Measurements from ENCODE around the gene CCDC88C.
"Not testable (repeated sequence)": the region's sequence is repeated elsewhere in the genome, so short reads cannot be mapped to it uniquely, and the experiment has no call there.

The CCDC88C gene

DNA sequence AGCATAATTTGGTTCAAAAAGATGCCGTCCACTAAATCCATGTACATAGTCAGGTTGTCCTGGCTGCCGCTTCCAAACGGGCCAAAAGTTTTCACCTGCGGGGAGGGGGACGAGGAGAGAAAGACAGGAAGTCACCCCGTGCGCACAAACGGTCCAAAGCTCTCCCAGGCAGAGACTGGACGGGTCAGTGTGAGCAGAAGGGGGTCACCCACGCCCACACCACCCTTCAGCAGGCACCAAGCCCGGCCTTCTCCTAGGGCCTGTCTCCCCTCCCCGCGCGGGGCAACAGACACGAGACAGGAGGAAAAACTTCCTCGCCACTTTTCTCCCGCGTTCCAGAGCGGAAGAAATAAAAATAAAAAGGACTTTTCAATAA lies 888 bp downstream of the CCDC88C start:
- no peak for DNase-seq (ENCODE audit: low read depth in 1 of 2, low spot score in 1 of 2)

- peak in 1 of 2 donors; percentile 48 for DNase-seq (ENCODE audit: low read depth in 1 of 2, low spot score in 1 of 2)
Measured at GRCh38 chr14:91415794-91416743, 1.6 kb downstream of the CCDC88C start.

- DNase-seq (ENCODE audit: low read depth in 1 of 2, low spot score in 1 of 2) = no peak
Measured at GRCh38 chr14:91414475-91414833, 3.2 kb downstream of the CCDC88C start.

GRCh38 chr14:91413547-91414474 lies 3.8 kb downstream of the CCDC88C start:
- DNase-seq (ENCODE audit: low read depth in 1 of 2, low spot score in 1 of 2) = no peak

- no peak for DNase-seq (ENCODE audit: low read depth in 1 of 2, low spot score in 1 of 2)
Measured at GRCh38 chr14:91412939-91413338, 4.7 kb downstream of the CCDC88C start.

- no peak for DNase-seq (ENCODE audit: low read depth in 1 of 2, low spot score in 1 of 2)
Measured at GRCh38 chr14:91410771-91411536, 6.7 kb downstream of the CCDC88C start.

DNA sequence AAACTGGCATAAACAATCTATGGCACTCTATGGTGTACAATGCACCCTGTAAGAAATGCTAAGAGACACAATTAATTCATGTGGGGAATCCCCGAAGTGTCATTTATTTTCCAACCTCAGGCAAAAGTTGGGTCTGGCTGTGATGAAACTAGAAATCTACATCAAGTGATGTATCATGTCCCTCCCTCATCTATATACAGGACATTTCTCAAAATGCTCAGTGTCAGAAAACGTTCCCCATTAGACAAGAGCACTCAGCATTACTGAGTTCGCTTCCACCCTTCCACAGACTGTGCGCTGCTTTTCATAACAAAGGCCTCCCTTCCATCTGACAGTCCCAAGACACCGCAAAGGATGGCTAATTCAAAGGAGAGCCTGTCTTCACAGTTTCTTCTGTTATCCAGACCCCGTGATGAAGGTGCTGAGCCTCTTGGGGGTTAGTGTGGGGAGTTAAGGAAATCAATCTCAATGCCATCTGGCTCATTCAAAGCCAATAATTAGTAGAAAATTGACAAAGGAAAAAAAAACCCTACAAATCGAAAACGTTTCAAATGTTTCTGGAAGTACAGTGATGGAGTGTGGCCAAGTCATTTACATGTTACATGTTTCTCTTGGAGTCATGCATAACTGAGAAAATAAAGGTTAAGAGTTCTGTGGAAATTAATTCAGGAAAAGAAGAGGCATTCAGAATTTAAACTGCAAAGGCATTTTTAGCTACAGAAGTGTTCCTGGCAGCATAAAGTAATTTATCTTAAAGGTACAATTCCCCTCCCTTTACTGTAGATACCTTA lies 7.5 kb downstream of the CCDC88C start:
- DNase-seq (ENCODE audit: low read depth in 1 of 2, low spot score in 1 of 2) = no peak

- not testable (repeated sequence) for DNase-seq (ENCODE audit: low read depth in 1 of 2, low spot score in 1 of 2)
Measured at GRCh38 chr14:91409240-91409639, 8.4 kb downstream of the CCDC88C start.

- DNase-seq (ENCODE audit: low read depth in 1 of 2, low spot score in 1 of 2) = no peak
Measured at GRCh38 chr14:91406982-91407381, 10.6 kb downstream of the CCDC88C start.

- DNase-seq (ENCODE audit: low read depth in 1 of 2, low spot score in 1 of 2) = no peak
Measured at GRCh38 chr14:91406451-91406850, 11.2 kb downstream of the CCDC88C start.

- no peak for DNase-seq (ENCODE audit: low read depth in 1 of 2, low spot score in 1 of 2)
Measured at GRCh38 chr14:91405724-91406435, 11.7 kb downstream of the CCDC88C start.

GRCh38 chr14:91405241-91405721 lies 12.3 kb downstream of the CCDC88C start:
- peak; percentile 42 to 44 for DNase-seq (ENCODE audit: low read depth in 1 of 2, low spot score in 1 of 2)

GRCh38 chr14:91402771-91403600 lies 14.6 kb downstream of the CCDC88C start:
- DNase-seq (ENCODE audit: low read depth in 1 of 2, low spot score in 1 of 2) = no peak

- DNase-seq (ENCODE audit: low read depth in 1 of 2, low spot score in 1 of 2) = no peak
Measured at GRCh38 chr14:91402348-91402747, 15.3 kb downstream of the CCDC88C start.

GRCh38 chr14:91401751-91402150 lies 15.9 kb downstream of the CCDC88C start:
- no peak for DNase-seq (ENCODE audit: low read depth in 1 of 2, low spot score in 1 of 2)

- no peak for DNase-seq (ENCODE audit: low read depth in 1 of 2, low spot score in 1 of 2)
Measured at GRCh38 chr14:91400696-91401095, 16.9 kb downstream of the CCDC88C start.

DNA sequence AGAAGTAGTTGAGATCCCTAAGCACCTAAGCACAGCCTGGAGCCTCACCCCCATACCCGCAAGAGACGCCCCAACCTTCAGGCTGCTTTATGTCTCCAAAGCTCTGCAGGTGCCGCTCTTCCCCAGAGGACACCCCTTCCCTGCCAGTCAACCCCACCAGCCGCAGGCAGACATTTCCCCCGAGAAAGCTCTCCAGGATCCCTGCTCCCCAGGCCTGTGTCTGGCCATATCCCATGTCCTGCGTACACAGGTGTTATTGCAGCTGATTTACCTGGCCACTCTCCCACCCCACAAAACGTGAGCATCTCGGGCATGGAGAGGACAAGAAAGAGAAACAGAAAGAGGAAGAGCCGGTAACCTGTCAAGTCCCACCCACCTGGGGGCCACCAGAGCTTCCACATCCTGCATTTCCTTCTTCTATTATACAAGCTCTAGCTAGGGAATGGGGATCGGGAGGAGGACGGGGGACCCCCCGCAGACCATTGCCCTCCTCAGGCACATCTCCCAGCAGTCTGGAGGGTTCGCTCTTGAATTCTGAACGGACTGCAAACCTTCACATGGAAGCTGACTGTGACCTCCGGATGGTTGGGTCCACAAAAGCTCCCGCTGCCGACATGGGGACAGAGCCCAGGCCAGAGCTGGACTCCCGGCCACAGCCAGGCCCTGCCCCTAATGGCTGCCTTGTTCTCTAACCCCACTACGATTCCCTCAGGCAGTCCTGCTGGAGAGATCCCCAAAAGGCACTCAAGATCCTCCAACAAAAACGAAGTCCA lies 17.6 kb downstream of the CCDC88C start:
- no peak for DNase-seq (ENCODE audit: low read depth in 1 of 2, low spot score in 1 of 2)

DNA sequence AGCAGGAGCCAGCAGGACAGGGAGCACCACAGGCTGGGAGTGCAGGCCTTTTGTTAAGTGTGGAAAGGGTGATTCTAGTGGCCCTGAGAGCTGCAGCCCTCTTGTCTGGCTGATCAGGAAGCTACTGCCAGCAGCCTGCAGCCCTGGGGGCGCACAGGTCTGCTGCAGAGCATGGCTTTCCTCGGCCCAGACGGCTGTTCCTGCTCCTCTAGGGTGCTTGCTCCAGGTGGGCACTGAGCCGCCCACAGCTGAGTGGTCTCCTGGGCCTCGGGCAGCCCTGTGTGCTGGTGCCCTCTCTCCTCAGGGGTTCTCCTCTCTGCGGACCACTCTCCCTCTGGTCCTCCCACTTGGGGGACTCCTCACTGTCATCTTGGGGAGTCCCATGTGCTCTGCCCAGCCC lies 18.9 kb downstream of the CCDC88C start:
- DNase-seq (ENCODE audit: low read depth in 1 of 2, low spot score in 1 of 2) = no peak

All from activated T-helper 1 cell treated with anti-CD3 and anti-CD28 coated beads, Interleukin-2, amount 50 U/mL, for 16 hours (primary cell).